Right atrium auricular region (tissue), 2 donors: Measurements from ENCODE around the gene TRAF3IP1. TPM values are rescaled to one million over a fixed set of nuclear protein-coding genes. Genes with fewer than 3 reads are reported as not detected.

Experiments
- DNase-seq: peaks from one replicate; pipeline ENCODE4 v3.0.0-alpha.2; 2019; ENCODE audit warnings: low spot score
- H3K27ac ChIP-seq, 2 donors: fragments of 200-600 bp; sonication (generic); 1 replicate in 1 of 2; 2 replicates in 1 of 2; pipeline ENCODE4 v1.5.1; 2016 to 2019
- H3K27me3 ChIP-seq, 2 donors: fragments of 200-600 bp; sonication (generic); one replicate each; pipeline versions ENCODE4 v1.5.1 to v1.6.0; 2017 to 2019
- H3K36me3 ChIP-seq: fragments of 200-600 bp; sonication (generic); one replicate; pipeline ENCODE4 v1.5.1; 2016
- H3K4me1 ChIP-seq, 2 donors: fragments of 200-600 bp; sonication (generic); one replicate each; pipeline versions ENCODE4 v1.5.1 to v1.6.0; 2017 to 2019
- H3K4me3 ChIP-seq, 2 donors: fragments of 200-600 bp; sonication (generic); 1 replicate in 1 of 2; 2 replicates in 1 of 2; pipeline ENCODE4 v1.5.1; 2017 to 2019; ENCODE audit warnings: mild to moderate bottlenecking in 1 of 2, moderate library complexity in 1 of 2
- H3K9me3 ChIP-seq, 2 donors: fragments of 200-600 bp; sonication (generic); one replicate each; pipeline ENCODE4 v1.5.1; 2019
- total RNA-seq, 2 donors: library from RNA; depleted of rRNA; stranded (reverse); fragments of >200 nt; gene quantifications; one replicate each; pipeline ENCODE4 v1.1.0, GENCODE V29; 2016
- TF ChIP-seq, protein P1 (sequence below), 2 donors: fragments of 200-600 bp; sonication (generic); IDR thresholded peaks; one replicate each; pipeline ENCODE4 v1.5.1; 2019; ENCODE audit warnings: antibody characterized with exemption in 2 of 2

The TRAF3IP1 gene
- total RNA-seq, 2 donors from 2014 or later: 5.0 to 5.8 TPM

DNA sequence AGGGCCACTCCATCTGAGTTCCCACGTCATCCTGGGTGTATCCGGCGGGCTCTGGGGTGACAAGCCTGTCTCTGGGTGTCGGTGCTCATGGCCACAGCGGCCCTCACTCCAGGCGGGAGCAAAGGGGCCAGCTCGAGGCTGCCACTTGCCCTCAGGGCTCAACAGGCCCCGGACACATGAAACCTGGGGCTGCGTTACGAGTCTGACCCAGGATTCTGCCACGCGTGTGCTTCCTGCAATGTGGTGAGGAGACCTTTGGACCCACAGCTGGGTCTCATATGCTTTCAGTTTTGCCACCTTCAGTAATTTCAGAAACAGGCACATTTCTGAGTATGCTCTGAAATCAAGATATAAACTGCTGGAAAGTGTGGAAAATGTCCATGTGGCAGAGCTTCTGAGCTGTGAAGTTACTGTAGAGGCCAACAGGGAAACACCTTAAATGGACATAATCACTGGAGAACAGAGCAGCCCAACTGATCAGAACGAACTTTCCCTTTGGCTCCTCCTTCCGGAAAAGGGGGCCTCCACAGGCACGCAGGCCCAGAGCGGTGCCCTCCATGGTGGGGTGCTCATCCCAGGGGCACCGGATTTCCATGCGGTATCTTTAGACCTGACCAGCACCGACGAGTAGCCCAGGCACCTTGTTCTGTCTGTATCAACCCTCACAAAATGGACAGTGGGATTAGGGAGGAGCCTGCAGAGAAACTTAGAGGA lies 46.0 kb upstream of the TRAF3IP1 start:
- Histone ChIP-seq H3K4me3 (no peak overlapping the region), H3K36me3 (peaks cover 70% of the 10 kb centered on the region), H3K27me3 (no peaks in the 10 kb centered on the region), H3K27ac (no peak overlapping the region), H3K4me1 (peaks cover 0 to 8% of the 10 kb centered on the region in 2 donors), H3K9me3 (no peaks in the 10 kb centered on the region)
- TF ChIP-seq, protein P1, sequence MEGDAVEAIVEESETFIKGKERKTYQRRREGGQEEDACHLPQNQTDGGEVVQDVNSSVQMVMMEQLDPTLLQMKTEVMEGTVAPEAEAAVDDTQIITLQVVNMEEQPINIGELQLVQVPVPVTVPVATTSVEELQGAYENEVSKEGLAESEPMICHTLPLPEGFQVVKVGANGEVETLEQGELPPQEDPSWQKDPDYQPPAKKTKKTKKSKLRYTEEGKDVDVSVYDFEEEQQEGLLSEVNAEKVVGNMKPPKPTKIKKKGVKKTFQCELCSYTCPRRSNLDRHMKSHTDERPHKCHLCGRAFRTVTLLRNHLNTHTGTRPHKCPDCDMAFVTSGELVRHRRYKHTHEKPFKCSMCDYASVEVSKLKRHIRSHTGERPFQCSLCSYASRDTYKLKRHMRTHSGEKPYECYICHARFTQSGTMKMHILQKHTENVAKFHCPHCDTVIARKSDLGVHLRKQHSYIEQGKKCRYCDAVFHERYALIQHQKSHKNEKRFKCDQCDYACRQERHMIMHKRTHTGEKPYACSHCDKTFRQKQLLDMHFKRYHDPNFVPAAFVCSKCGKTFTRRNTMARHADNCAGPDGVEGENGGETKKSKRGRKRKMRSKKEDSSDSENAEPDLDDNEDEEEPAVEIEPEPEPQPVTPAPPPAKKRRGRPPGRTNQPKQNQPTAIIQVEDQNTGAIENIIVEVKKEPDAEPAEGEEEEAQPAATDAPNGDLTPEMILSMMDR (IDR thresholded peaks at IDR 0.05): no peak
- DNase-seq: no peak

DNA sequence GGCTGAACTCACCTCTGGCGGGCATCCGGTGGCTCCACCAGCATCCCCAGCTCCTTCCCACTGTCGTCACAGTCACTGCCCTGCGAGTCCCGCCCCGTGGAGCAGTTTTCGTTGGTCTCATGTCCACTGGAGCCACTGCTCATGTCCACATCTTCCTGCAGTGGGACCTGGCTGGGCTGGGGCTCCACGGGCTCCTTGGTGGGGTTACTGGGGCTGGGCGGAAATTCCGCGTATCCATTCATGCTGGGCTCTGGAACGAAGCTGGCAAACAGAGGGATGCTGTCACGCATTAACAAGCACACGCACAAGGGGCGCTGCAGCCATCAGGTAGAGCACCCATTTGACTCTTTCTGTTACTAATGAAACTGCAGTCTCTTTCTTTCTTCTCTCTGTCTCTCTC lies 42.6 kb upstream of the TRAF3IP1 start:
- no peak for DNase-seq
- H3K36me3 ChIP-seq: peaks cover 37% of the 10 kb centered on the region
- H3K27ac ChIP-seq: no peak overlapping the region
- H3K4me3 ChIP-seq: no peak overlapping the region
- TF ChIP-seq, protein P1 (IDR thresholded peaks at IDR 0.05): no peak
- no peaks in the 10 kb centered on the region for H3K9me3 ChIP-seq
- no peaks in the 10 kb centered on the region for H3K27me3 ChIP-seq
- H3K4me1 ChIP-seq: peaks cover 0 to 9% of the 10 kb centered on the region in 2 donors

DNA sequence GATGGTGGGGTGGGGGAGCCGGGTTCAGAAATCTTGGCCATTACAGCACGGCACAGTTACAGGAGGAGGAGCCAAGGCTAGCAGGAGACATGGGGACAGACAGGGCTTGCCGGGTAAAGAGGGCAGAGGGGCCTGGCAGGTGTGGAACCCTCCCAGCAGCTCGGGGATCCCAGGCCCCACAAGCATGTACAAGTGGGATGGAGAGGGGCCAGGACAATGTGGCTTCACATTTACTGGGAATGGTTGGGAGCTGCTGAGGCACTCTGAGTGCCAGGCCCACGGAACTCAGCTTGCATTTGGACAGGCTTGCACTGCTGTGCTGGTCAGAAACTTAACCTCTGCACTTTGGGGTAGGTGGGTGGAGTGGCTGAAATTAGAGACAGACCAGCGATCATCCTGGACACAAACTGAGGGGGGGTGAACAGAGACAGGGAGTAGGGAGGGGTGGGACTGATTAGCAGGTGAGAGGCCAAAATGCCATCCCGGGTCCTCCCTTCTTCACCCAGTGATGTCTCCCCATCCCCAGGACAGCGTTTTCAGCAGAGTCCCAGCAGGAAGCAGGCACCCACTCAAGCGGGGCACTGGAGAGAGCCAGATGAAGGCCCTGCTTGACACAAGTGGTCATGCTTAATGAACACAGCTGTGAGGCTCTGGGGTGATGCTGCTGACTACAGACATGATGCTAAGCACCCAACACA lies 41.5 kb upstream of the TRAF3IP1 start:
- no peak for DNase-seq
- Histone ChIP-seq H3K9me3 (no peaks in the 10 kb centered on the region), H3K36me3 (peaks cover 31% of the 10 kb centered on the region), H3K4me3 (no peak overlapping the region), H3K27me3 (no peaks in the 10 kb centered on the region), H3K4me1 (peaks cover 0 to 20% of the 10 kb centered on the region in 2 donors), H3K27ac (no peak overlapping the region)
- TF ChIP-seq, protein P1 (IDR thresholded peaks at IDR 0.05): no peak

DNA sequence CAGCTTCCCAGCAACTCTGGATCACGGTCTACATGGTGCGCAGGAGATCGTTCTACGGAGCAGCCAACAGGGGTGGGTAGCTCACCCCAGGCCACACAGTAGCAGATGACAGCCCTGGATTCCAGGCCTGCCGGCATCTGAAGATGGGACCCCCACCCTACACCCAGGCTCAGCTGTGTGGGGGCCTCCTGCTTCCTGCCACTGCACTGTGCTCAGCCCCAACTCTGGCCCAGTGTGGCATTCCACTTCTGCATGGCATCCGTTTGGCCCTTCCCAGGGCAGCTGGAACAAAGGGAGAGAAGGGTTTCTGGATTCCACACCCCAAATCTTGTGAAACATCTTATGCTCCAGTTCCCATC lies 41.0 kb upstream of the TRAF3IP1 start:
- H3K9me3 ChIP-seq: no peaks in the 10 kb centered on the region
- H3K27ac ChIP-seq: no peak overlapping the region
- TF ChIP-seq, protein P1 (IDR thresholded peaks at IDR 0.05): no peak
- peaks cover 26% of the 10 kb centered on the region for H3K36me3 ChIP-seq
- no peak for DNase-seq
- no peaks in the 10 kb centered on the region for H3K27me3 ChIP-seq
- H3K4me3 ChIP-seq: no peak overlapping the region
- peaks cover 0 to 22% of the 10 kb centered on the region in 2 donors for H3K4me1 ChIP-seq

DNA sequence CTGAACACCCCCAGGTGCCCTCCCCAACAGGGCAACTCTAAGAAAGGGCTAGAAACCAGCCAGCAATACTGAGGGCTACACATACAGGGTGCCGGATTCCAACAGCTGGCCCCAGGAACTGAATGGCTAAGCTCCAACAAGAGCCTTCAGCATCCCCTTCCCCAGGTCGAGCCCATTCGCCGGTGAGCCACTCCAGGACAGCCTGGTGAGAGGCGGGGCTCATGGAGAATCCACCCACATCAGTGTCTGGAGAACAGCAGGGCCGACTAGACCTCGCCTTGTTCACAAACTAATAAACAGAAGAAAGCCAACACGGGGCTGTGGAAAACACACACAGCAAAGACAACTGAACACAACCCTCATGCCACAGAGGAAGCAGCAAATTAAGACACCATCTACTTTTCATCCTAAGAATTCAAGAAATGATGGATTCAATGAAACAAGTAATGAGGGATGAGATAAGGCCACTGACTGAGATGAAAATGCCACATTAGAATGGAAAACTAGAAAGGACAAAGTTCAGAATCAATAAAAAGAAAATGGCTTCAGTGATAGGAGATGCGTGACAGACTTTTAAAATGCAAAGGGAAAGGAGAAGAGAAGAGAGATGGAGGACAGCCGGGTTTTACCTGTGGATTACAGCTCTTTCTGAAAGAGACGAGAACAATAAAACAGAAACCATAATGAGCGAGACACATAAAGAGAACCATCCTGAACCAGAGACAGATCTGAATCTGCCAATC lies 40.1 kb upstream of the TRAF3IP1 start:
- Histone ChIP-seq H3K4me3 (no peak overlapping the region), H3K9me3 (no peaks in the 10 kb centered on the region), H3K27me3 (no peaks in the 10 kb centered on the region), H3K27ac (no peak overlapping the region), H3K36me3 (peaks cover 16% of the 10 kb centered on the region), H3K4me1 (peaks cover 0 to 27% of the 10 kb centered on the region in 2 donors)
- TF ChIP-seq, protein P1 (IDR thresholded peaks at IDR 0.05): no peak
- DNase-seq: no peak
